Measurements from ENCODE around the gene EXOC2. TPM values are rescaled to one million over a fixed set of nuclear protein-coding genes. Genes with fewer than 3 reads are reported as not detected.

EXOC2 gene
- 30.0 and 30.5 TPM in 2 replicates for total RNA-seq
- polyA plus RNA-seq (2012) = 14.8 TPM

- peak; percentile 88 for DNase-seq (ENCODE audit: low read depth)
Observed at GRCh38 chr6:692858-693722, at the start of gene EXOC2. EXOC2 (minus strand) TSS chr6:693139; CDS start chr6:637818, 55,321 bp downstream.

- no peak for DNase-seq (ENCODE audit: low read depth)
Observed at GRCh38 chr6:741410-742339, 48.7 kb upstream of the EXOC2 start.

GRCh38 chr6:736657-737446 lies 43.9 kb upstream of the EXOC2 start:
- DNase-seq (ENCODE audit: low read depth) = no peak

- DNase-seq (ENCODE audit: low read depth) = no peak
Observed at GRCh38 chr6:733431-734219, 40.7 kb upstream of the EXOC2 start.

- no peak for DNase-seq (ENCODE audit: low read depth)
Observed at GRCh38 chr6:731924-732323, 39.0 kb upstream of the EXOC2 start.

GRCh38 chr6:729606-730320 lies 36.8 kb upstream of the EXOC2 start:
- no peak for DNase-seq (ENCODE audit: low read depth)

GRCh38 chr6:727856-728255 lies 34.9 kb upstream of the EXOC2 start:
- no peak for DNase-seq (ENCODE audit: low read depth)

- DNase-seq (ENCODE audit: low read depth) = no peak
Observed at GRCh38 chr6:723540-723939, 30.6 kb upstream of the EXOC2 start.

GRCh38 chr6:722608-723007 lies 29.7 kb upstream of the EXOC2 start:
- peak; percentile 85 for DNase-seq (ENCODE audit: low read depth)

GRCh38 chr6:722077-722524 lies 29.2 kb upstream of the EXOC2 start:
- peak; percentile 77 for DNase-seq (ENCODE audit: low read depth)

- DNase-seq (ENCODE audit: low read depth) = no peak
Observed at GRCh38 chr6:718345-718744, 25.4 kb upstream of the EXOC2 start.

- DNase-seq (ENCODE audit: low read depth) = no peak
Observed at GRCh38 chr6:717135-717534, 24.2 kb upstream of the EXOC2 start.

GRCh38 chr6:715709-716491 lies 23.0 kb upstream of the EXOC2 start:
- no peak for DNase-seq (ENCODE audit: low read depth)

- no peak for DNase-seq (ENCODE audit: low read depth)
Observed at GRCh38 chr6:714100-714499, 21.2 kb upstream of the EXOC2 start.

GRCh38 chr6:713351-713750 lies 20.4 kb upstream of the EXOC2 start:
- no peak for DNase-seq (ENCODE audit: low read depth)

- no peak for DNase-seq (ENCODE audit: low read depth)
Observed at GRCh38 chr6:712805-713204, 19.9 kb upstream of the EXOC2 start.

GRCh38 chr6:711925-712324 lies 19.0 kb upstream of the EXOC2 start:
- no peak for DNase-seq (ENCODE audit: low read depth)

GRCh38 chr6:710601-711571 lies 17.9 kb upstream of the EXOC2 start:
- DNase-seq (ENCODE audit: low read depth) = peak; percentile 48

Data from myocyte (in vitro differentiated cells).